ENCODE measurements around the gene KRTAP3-2. TPM values are rescaled to one million over a fixed set of nuclear protein-coding genes. Genes with fewer than 3 reads are reported as not detected.

Gene KRTAP3-2
- total RNA-seq, 2 donors from 2014 or later = not detected

DNA sequence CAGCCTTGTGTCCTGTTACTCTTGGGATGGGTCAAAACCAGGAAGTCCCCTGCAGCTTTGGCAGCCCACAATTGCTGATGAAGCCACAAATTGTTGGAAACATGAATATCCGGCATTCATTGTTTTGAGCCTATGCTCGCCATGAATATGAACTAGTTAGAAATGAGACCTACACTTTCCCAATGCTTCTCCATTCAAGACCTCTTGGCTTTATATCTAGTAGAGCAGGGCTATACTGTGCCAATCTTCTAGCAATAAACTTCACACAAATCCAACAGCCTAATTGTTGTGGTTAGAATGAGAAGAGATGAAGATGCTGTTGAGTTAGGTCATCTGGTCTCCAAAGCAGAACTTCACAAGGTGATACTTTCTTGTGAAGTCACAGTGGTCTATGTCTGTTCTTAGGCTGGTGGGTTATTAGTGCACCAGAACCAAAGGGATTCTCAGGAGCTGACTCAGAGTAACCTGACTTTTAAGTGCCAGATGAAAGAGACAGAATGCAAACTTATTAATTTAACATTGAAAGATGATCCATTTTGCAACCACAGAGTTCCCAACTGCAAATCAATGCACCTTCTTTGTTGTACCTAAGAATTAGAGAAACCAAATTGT lies 48.6 kb downstream of the KRTAP3-2 start:
- Histone ChIP-seq H3K36me3 (no peaks in the 10 kb centered on the region), H3K27me3 (no peaks in the 10 kb centered on the region), H3K4me1 (no peaks in the 10 kb centered on the region), H3K4me3 (no peak overlapping the region), H3K9me3 (no peaks in the 10 kb centered on the region), H3K27ac (no peak overlapping the region)
- TF ChIP-seq, protein P1, sequence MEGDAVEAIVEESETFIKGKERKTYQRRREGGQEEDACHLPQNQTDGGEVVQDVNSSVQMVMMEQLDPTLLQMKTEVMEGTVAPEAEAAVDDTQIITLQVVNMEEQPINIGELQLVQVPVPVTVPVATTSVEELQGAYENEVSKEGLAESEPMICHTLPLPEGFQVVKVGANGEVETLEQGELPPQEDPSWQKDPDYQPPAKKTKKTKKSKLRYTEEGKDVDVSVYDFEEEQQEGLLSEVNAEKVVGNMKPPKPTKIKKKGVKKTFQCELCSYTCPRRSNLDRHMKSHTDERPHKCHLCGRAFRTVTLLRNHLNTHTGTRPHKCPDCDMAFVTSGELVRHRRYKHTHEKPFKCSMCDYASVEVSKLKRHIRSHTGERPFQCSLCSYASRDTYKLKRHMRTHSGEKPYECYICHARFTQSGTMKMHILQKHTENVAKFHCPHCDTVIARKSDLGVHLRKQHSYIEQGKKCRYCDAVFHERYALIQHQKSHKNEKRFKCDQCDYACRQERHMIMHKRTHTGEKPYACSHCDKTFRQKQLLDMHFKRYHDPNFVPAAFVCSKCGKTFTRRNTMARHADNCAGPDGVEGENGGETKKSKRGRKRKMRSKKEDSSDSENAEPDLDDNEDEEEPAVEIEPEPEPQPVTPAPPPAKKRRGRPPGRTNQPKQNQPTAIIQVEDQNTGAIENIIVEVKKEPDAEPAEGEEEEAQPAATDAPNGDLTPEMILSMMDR (IDR thresholded peaks at IDR 0.05) = no peak
- DNase-seq (ENCODE audit: low spot score) = no peak

- H3K27me3 ChIP-seq = no peaks in the 10 kb centered on the region
- no peak for DNase-seq (ENCODE audit: low spot score)
- H3K36me3 ChIP-seq = no peaks in the 10 kb centered on the region
- H3K4me3 ChIP-seq = no peak overlapping the region
- H3K4me1 ChIP-seq = no peaks in the 10 kb centered on the region
- no peaks in the 10 kb centered on the region for H3K9me3 ChIP-seq
- TF ChIP-seq, protein P1 (IDR thresholded peaks at IDR 0.05) = no peak
- H3K27ac ChIP-seq = no peak overlapping the region
These were observed 49.5 kb downstream of the KRTAP3-2 start for GRCh38 chr17:40950176-40950575.

GRCh38 chr17:40949418-40949817 lies 50.3 kb downstream of the KRTAP3-2 start:
- Histone ChIP-seq H3K9me3 (no peaks in the 10 kb centered on the region), H3K4me1 (no peaks in the 10 kb centered on the region), H3K27ac (no peak overlapping the region), H3K4me3 (no peak overlapping the region), H3K36me3 (no peaks in the 10 kb centered on the region), H3K27me3 (no peaks in the 10 kb centered on the region)
- TF ChIP-seq, protein P1 (IDR thresholded peaks at IDR 0.05) = no peak
- DNase-seq (ENCODE audit: low spot score) = no peak

Other genes starting within 250 kb of the KRTAP3-2 start
- not detected for gene KRT25, start 244.6 kb downstream of the KRTAP3-2 start, total RNA-seq
- gene KRT26, start 227.7 kb downstream of the KRTAP3-2 start, total RNA-seq = not detected
- not detected for gene KRT27, start 217.4 kb downstream of the KRTAP3-2 start, total RNA-seq
- not detected for gene KRT28, start 199.9 kb downstream of the KRTAP3-2 start, total RNA-seq
- gene KRT10, start 177.3 kb downstream of the KRTAP3-2 start, total RNA-seq = 10 to 100 TPM; 18.9 to 21.5 TPM
- gene KRT12, start 132.7 kb downstream of the KRTAP3-2 start, total RNA-seq = not detected
- gene KRT20, start 114.7 kb downstream of the KRTAP3-2 start, total RNA-seq = not detected
- gene KRT23, start 62.3 kb downstream of the KRTAP3-2 start, total RNA-seq = not detected
- not detected for gene KRT39, start 33.0 kb downstream of the KRTAP3-2 start, total RNA-seq
- not detected for gene KRT40, start 15.6 kb downstream of the KRTAP3-2 start, total RNA-seq
- not detected for gene KRTAP3-3, start 5.7 kb downstream of the KRTAP3-2 start, total RNA-seq
- gene KRTAP3-1, start 9.2 kb upstream of the KRTAP3-2 start, total RNA-seq = not detected
- gene KRTAP1-5, start 27.3 kb upstream of the KRTAP3-2 start, total RNA-seq = not detected
- not detected for gene KRTAP1-4, start 30.3 kb upstream of the KRTAP3-2 start, total RNA-seq
- gene KRTAP1-3, start 35.0 kb upstream of the KRTAP3-2 start, total RNA-seq = under 1 TPM in 1 of 2 donors, not detected in 1; 0.39 TPM
- gene KRTAP1-1, start 41.5 kb upstream of the KRTAP3-2 start, total RNA-seq = not detected
- gene KRTAP2-1, start 47.4 kb upstream of the KRTAP3-2 start, total RNA-seq = not detected
- not detected for gene KRTAP2-2, start 55.3 kb upstream of the KRTAP3-2 start, total RNA-seq
- gene KRTAP2-3, start 60.2 kb upstream of the KRTAP3-2 start, total RNA-seq = not detected
- gene KRTAP2-4, start 66.0 kb upstream of the KRTAP3-2 start, total RNA-seq = not detected
- not detected for gene KRTAP4-7, start 84.2 kb upstream of the KRTAP3-2 start, total RNA-seq
- not detected for gene KRTAP4-8, start 98.2 kb upstream of the KRTAP3-2 start, total RNA-seq
- gene KRTAP4-16, start 102.3 kb upstream of the KRTAP3-2 start, total RNA-seq = not detected
- gene KRTAP4-9, start 105.5 kb upstream of the KRTAP3-2 start, total RNA-seq = not detected
- gene KRTAP4-11, start 118.5 kb upstream of the KRTAP3-2 start, total RNA-seq = not detected
- gene KRTAP4-12, start 124.3 kb upstream of the KRTAP3-2 start, total RNA-seq = not detected
- gene KRTAP4-6, start 140.6 kb upstream of the KRTAP3-2 start, total RNA-seq = not detected
- gene KRTAP4-5, start 149.9 kb upstream of the KRTAP3-2 start, total RNA-seq = not detected
- not detected for gene KRTAP4-4, start 160.8 kb upstream of the KRTAP3-2 start, total RNA-seq
- gene KRTAP4-3, start 168.3 kb upstream of the KRTAP3-2 start, total RNA-seq = not detected
- not detected for gene KRTAP4-2, start 178.3 kb upstream of the KRTAP3-2 start, total RNA-seq
- not detected for gene KRTAP4-1, start 185.0 kb upstream of the KRTAP3-2 start, total RNA-seq
- gene KRTAP9-1, start 190.0 kb upstream of the KRTAP3-2 start, total RNA-seq = not detected
- not detected for gene KRTAP9-2, start 226.7 kb upstream of the KRTAP3-2 start, total RNA-seq
- gene KRTAP9-3, start 232.5 kb upstream of the KRTAP3-2 start, total RNA-seq = not detected
- not detected for gene KRTAP9-8, start 238.1 kb upstream of the KRTAP3-2 start, total RNA-seq
- gene KRTAP9-4, start 249.8 kb upstream of the KRTAP3-2 start, total RNA-seq = not detected

Measured in right atrium auricular region (tissue), 2 donors.